ENCODE results near the gene SLC16A10. TPM values are rescaled to one million over a fixed set of nuclear protein-coding genes. Genes with fewer than 3 reads are reported as not detected.

SLC16A10 gene
- total RNA-seq, 1 donor from 2014 or later, result 4.8 TPM

GRCh38 chr6:111215131-111215530 is 127.8 kb downstream of the SLC16A10 start:
- Histone ChIP-seq H3K4me3 (no peak overlapping the region), H3K36me3 (no peaks in the 10 kb centered on the region), H2AFZ (replicated peaks) (no peak overlapping the region), H3K9ac (no peak overlapping the region), H4K20me1 (ENCODE audit: low read depth) (no peaks in the 10 kb centered on the region), H3K9me3 (ENCODE audit: low read depth) (no peaks in the 10 kb centered on the region), H3K79me2 (ENCODE audit: low read depth) (no peaks in the 10 kb centered on the region), H3K4me1 (no peaks in the 10 kb centered on the region), H3K27ac (no peak overlapping the region), H3K27me3 (no peaks in the 10 kb centered on the region), H3F3A (ENCODE audit: low read depth) (no peaks in the 10 kb centered on the region), H3K4me2 (no peak overlapping the region)
- Mint-ChIP-seq H3K4me1 (no peaks in the 10 kb centered on the region), H3K9me3 (no peaks in the 10 kb centered on the region), H3K27me3 (ENCODE audit: insufficient read depth, low read depth) (no peaks in the 10 kb centered on the region), H3K4me3 (no peak overlapping the region), H3K36me3 (peaks cover 2% of the 10 kb centered on the region), H3K27ac (no peak overlapping the region)
- TF ChIP-seq EZH2 (IDR thresholded peaks at IDR 0.05), result no peak
- no peak for TF ChIP-seq CTCF (IDR thresholded peaks at IDR 0.05)
- no peak for DNase-seq (ENCODE audit: low spot score)

GRCh38 chr6:111219785-111220184 is 132.5 kb downstream of the SLC16A10 start:
- Histone ChIP-seq H3K9ac (no peak overlapping the region), H3K36me3 (no peaks in the 10 kb centered on the region), H3K4me2 (no peak overlapping the region), H3K9me3 (ENCODE audit: low read depth) (no peaks in the 10 kb centered on the region), H3K79me2 (ENCODE audit: low read depth) (no peaks in the 10 kb centered on the region), H4K20me1 (ENCODE audit: low read depth) (no peaks in the 10 kb centered on the region), H3K4me1 (no peaks in the 10 kb centered on the region), H2AFZ (replicated peaks) (no peak overlapping the region), H3K27ac (no peak overlapping the region), H3K27me3 (no peaks in the 10 kb centered on the region), H3K4me3 (no peak overlapping the region), H3F3A (ENCODE audit: low read depth) (no peaks in the 10 kb centered on the region)
- no peaks in the 10 kb centered on the region for H3K27me3 Mint-ChIP-seq (ENCODE audit: insufficient read depth, low read depth)
- no peak overlapping the region for H3K27ac Mint-ChIP-seq
- H3K9me3 Mint-ChIP-seq, result no peaks in the 10 kb centered on the region
- no peak for TF ChIP-seq EZH2phosphoT487 (IDR thresholded peaks at IDR 0.05)
- TF ChIP-seq EZH2 (IDR thresholded peaks at IDR 0.05), result no peak
- no peak for TF ChIP-seq CTCF (IDR thresholded peaks at IDR 0.05)
- H3K4me3 Mint-ChIP-seq, result no peak overlapping the region
- DNase-seq (ENCODE audit: low spot score), result no peak
- peaks cover 5% of the 10 kb centered on the region for H3K4me1 Mint-ChIP-seq
- H3K36me3 Mint-ChIP-seq, result peaks cover 2% of the 10 kb centered on the region

- no peak overlapping the region for H3K27ac ChIP-seq
- no peaks in the 10 kb centered on the region for H3K36me3 ChIP-seq
- no peak overlapping the region for H3K27ac Mint-ChIP-seq
- no peaks in the 10 kb centered on the region for H3K27me3 ChIP-seq
- peaks cover 2% of the 10 kb centered on the region for H3K36me3 Mint-ChIP-seq
- H4K20me1 ChIP-seq (ENCODE audit: low read depth), result no peaks in the 10 kb centered on the region
- H3K79me2 ChIP-seq (ENCODE audit: low read depth), result no peaks in the 10 kb centered on the region
- H3K9ac ChIP-seq, result no peak overlapping the region
- H3K4me2 ChIP-seq, result no peak overlapping the region
- TF ChIP-seq EZH2phosphoT487 (IDR thresholded peaks at IDR 0.05), result no peak
- no peak for TF ChIP-seq EZH2 (IDR thresholded peaks at IDR 0.05)
- no peak for TF ChIP-seq CTCF (IDR thresholded peaks at IDR 0.05)
- H3K27me3 Mint-ChIP-seq (ENCODE audit: insufficient read depth, low read depth), result no peaks in the 10 kb centered on the region
- H3K4me3 Mint-ChIP-seq, result no peak overlapping the region
- no peak for DNase-seq (ENCODE audit: low spot score)
- no peaks in the 10 kb centered on the region for H3K9me3 Mint-ChIP-seq
- peaks cover 5% of the 10 kb centered on the region for H3K4me1 Mint-ChIP-seq
- H2AFZ ChIP-seq (replicated peaks), result no peak overlapping the region
- no peaks in the 10 kb centered on the region for H3F3A ChIP-seq (ENCODE audit: low read depth)
- no peaks in the 10 kb centered on the region for H3K4me1 ChIP-seq
- no peak overlapping the region for H3K4me3 ChIP-seq
- H3K9me3 ChIP-seq (ENCODE audit: low read depth), result no peaks in the 10 kb centered on the region
Measured at GRCh38 chr6:111220383-111221031, 133.2 kb downstream of the SLC16A10 start.
